ENCODE measurements around the gene ZBTB2. TPM values are rescaled to one million over a fixed set of nuclear protein-coding genes. Genes with fewer than 3 reads are reported as not detected.
A peak's percentile ranks its signal among the peaks of the same experiment; 100 is the strongest.

ZBTB2 gene
- total and polyA plus RNA-seq, 10 of the 15 experiments (the other 5 are each of a cell fraction or from before 2014, with no cell fraction given) = 4.2 to 21.9 (median 15.0) TPM

DNA sequence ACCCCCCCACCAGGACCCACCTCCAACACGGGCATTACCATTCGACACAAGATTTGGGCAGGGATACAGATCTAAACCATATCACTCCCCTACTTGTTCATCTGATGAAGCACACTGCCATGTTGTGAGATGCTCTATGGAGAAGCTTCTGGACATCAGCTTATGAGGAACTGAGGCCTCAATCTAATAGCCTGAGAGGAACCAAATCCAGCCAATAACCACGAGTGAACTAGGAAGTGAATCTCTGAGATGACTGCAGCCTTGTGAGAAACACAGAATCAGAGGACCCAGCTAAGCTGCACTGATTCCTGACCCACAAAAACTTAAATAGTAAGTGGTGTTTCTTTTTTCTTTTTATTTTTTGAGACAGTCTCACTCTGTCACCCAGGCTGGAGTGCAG is 21.6 kb upstream of the ZBTB2 start:
- H3K27ac ChIP-seq (ENCODE audit: control insufficient read depth, insufficient read depth) = no peak overlapping the region
- H3K36me3 ChIP-seq (ENCODE audit: control insufficient read depth in 2 of 2, insufficient read depth in 2 of 2, low read length in 1 of 2) = peaks cover 3 to 31% of the 10 kb centered on the region in 2 experiments; a peak in 3 of 4 replicates
- 83% methylated on average over 3 of the region's 3 CpGs for WGBS (ENCODE audit: insufficient coverage, insufficient replicate concordance, low lambda C conversion rate, missing lambda C conversion rate)
- no peak overlapping the region for H2AFZ ChIP-seq (ENCODE audit: control insufficient read depth, low read depth, low read length)
- peaks cover 2% of the 10 kb centered on the region; the same call in 1 of the 3 replicates for H3K9me3 ChIP-seq (replicated peaks; ENCODE audit: control insufficient read depth, insufficient read depth, low read length)
- SMC1A ChIA-PET (ENCODE audit: uncharacterized antibody, unreplicated experiment) = interaction anchor here (1.5 kb wide), 1 partner anchor 18 kb away, joined by 4 read pairs; no protein-coding TSS in a partner anchor
- ATAC-seq (no peak), FAIRE-seq (no peak), DNase-seq (ENCODE audit: low read depth, low spot score) (no peak)
- CTCF ChIA-PET = interaction anchor here (0.8 to 1.0 kb wide), 2 partner anchors 60 to 89 kb away, joined by 3 read pairs; no protein-coding TSS in a partner anchor
- no peak overlapping the region for H3K9ac ChIP-seq (ENCODE audit: control insufficient read depth, insufficient read depth, low read length)
- in situ Hi-C loops (cut with MboI) = no loop called here
- BruUV-seq (replicated peaks) = no TSS peak
- no peaks in the 10 kb centered on the region for H4K20me1 ChIP-seq (ENCODE audit: control insufficient read depth, insufficient read depth)
- H3K4me1 ChIP-seq (ENCODE audit: control insufficient read depth, insufficient read depth, low read length) = peaks cover 6% of the 10 kb centered on the region
- no peaks in the 10 kb centered on the region for H3K27me3 ChIP-seq (replicated peaks in 1 of 2; ENCODE audit: control insufficient read depth in 2 of 2, insufficient read depth in 2 of 2, low read length in 1 of 2)
- no peak overlapping the region for H3K4me3 ChIP-seq
- TF ChIP-seq RELA (IDR thresholded peaks at IDR 0.05; ENCODE audit: borderline replicate concordance, partially characterized antibody) (no peak), SPI1 (IDR thresholded peaks at IDR 0.05; ENCODE audit: borderline replicate concordance, insufficient read depth, low read depth, low read length) (peak; percentile 41; the same call in 1 of the 2 replicates), KLF5 (IDR thresholded peaks at IDR 0.05; ENCODE audit: partially characterized antibody) (no peak)
- H3K79me2 ChIP-seq (ENCODE audit: control insufficient read depth, insufficient read depth, low read length) = no peaks in the 10 kb centered on the region
- no peak overlapping the region for H3K4me2 ChIP-seq (ENCODE audit: control insufficient read depth, insufficient read depth)
- RAD21 ChIA-PET (ENCODE audit: unreplicated experiment) = interaction anchor here (1.0 kb wide), 1 partner anchor 27 kb away, joined by 4 read pairs; no protein-coding TSS in a partner anchor
- intact Hi-C loops (cut with micrococcal nuclease; ENCODE audit: unreplicated experiment) = no loop called here
- POLR2A ChIA-PET = interaction anchor here (1.3 kb wide), 1 partner anchor 38 kb away, joined by 4 read pairs; no protein-coding TSS in a partner anchor

DNA sequence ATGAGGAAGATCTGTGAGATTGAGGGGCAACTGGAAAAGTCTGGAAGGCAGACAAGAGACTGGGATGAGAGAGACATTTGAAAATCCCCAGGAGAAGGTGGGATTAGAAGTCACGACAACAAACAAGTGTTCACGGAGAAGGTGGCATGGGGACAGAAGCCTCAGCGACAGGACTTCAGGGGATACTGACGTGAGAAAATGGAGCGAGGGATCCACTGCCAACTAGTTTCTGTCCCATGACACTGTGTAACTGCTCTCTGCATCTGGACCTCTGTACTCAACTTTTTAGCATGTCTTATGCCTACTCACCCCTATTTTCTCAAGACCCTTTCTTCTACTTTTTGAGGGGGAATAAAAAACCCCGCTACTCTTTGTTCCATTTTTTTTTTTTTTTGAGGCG is 18.3 kb upstream of the ZBTB2 start:
- SMC1A ChIA-PET (ENCODE audit: uncharacterized antibody, unreplicated experiment) = no interaction called here
- Histone ChIP-seq H3K9me3 (replicated peaks; ENCODE audit: control insufficient read depth, insufficient read depth, low read length) (peaks cover 2% of the 10 kb centered on the region; the same call in 1 of the 3 replicates), H3K4me2 (ENCODE audit: control insufficient read depth, insufficient read depth) (no peak overlapping the region), H4K20me1 (ENCODE audit: control insufficient read depth, insufficient read depth) (no peaks in the 10 kb centered on the region), H3K4me1 (ENCODE audit: control insufficient read depth, insufficient read depth, low read length) (peaks cover 6% of the 10 kb centered on the region), H3K27me3 (replicated peaks in 1 of 2; ENCODE audit: control insufficient read depth in 2 of 2, insufficient read depth in 2 of 2, low read length in 1 of 2) (no peaks in the 10 kb centered on the region), H3K79me2 (ENCODE audit: control insufficient read depth, insufficient read depth, low read length) (no peaks in the 10 kb centered on the region; the same call in 1 of the 2 replicates), H3K9ac (ENCODE audit: control insufficient read depth, insufficient read depth, low read length) (no peak overlapping the region), H2AFZ (ENCODE audit: control insufficient read depth, low read depth, low read length) (no peak overlapping the region), H3K4me3 (no peak overlapping the region), H3K36me3 (ENCODE audit: control insufficient read depth in 2 of 2, insufficient read depth in 2 of 2, low read length in 1 of 2) (peaks cover 4 to 31% of the 10 kb centered on the region in 2 experiments; a peak in 3 of 4 replicates), H3K27ac (ENCODE audit: control insufficient read depth, insufficient read depth) (no peak overlapping the region)
- RAD21 ChIA-PET (ENCODE audit: unreplicated experiment) = no interaction called here
- ATAC-seq (no peak), FAIRE-seq (no peak), DNase-seq (ENCODE audit: low read depth, low spot score) (no peak)
- WGBS (ENCODE audit: insufficient coverage, insufficient replicate concordance, low lambda C conversion rate, missing lambda C conversion rate) = 98% methylated on average over 6 of the region's 7 CpGs
- POLR2A ChIA-PET = interaction anchor here (0.6 kb wide), 1 partner anchor 552 kb away, joined by 6 read pairs; no protein-coding TSS in a partner anchor
- TF ChIP-seq, protein P1, sequence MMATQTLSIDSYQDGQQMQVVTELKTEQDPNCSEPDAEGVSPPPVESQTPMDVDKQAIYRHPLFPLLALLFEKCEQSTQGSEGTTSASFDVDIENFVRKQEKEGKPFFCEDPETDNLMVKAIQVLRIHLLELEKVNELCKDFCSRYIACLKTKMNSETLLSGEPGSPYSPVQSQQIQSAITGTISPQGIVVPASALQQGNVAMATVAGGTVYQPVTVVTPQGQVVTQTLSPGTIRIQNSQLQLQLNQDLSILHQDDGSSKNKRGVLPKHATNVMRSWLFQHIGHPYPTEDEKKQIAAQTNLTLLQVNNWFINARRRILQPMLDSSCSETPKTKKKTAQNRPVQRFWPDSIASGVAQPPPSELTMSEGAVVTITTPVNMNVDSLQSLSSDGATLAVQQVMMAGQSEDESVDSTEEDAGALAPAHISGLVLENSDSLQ (IDR thresholded peaks at IDR 0.05) = no peak
- TF ChIP-seq POLR2A (IDR thresholded peaks at IDR 0.05; ENCODE audit: low read depth, low read length) (0 out of 2 replicates have a peak, but pooled peaks have one; percentile 19), SIN3A (IDR thresholded peaks at IDR 0.05; ENCODE audit: low read depth, low read length) (no peak)
- in situ Hi-C loops (cut with MboI) (no loop called here), intact Hi-C loops (cut with micrococcal nuclease; ENCODE audit: unreplicated experiment) (no loop called here)
- BruUV-seq (replicated peaks) = no TSS peak
- CTCF ChIA-PET = interaction anchor here (6.7 kb wide), 1 partner anchor 30 kb away, joined by 76 read pairs; no protein-coding TSS in a partner anchor
